NCI-H345 treated with DMSO at 0.1 percent for 48 hours (cell line): ENCODE data around the gene SNX20.

ENCODE experiments used
- DNase-seq: peaks from one replicate; lab custom pipeline; 2025; ENCODE audit not compliant: unreplicated experiment; lab: John Stamatoyannopoulos, UW

Gene SNX20

GRCh38 chr16:50681021-50681885, at the start of gene SNX20:
SNX20 (minus strand) TSS chr16:50681312; CDS start chr16:50677526, 3,786 bp downstream.
- no peak for DNase-seq

- DNase-seq: no peak
Observed at GRCh38 chr16:50724306-50724705, 43.2 kb upstream of the SNX20 start.

DNA sequence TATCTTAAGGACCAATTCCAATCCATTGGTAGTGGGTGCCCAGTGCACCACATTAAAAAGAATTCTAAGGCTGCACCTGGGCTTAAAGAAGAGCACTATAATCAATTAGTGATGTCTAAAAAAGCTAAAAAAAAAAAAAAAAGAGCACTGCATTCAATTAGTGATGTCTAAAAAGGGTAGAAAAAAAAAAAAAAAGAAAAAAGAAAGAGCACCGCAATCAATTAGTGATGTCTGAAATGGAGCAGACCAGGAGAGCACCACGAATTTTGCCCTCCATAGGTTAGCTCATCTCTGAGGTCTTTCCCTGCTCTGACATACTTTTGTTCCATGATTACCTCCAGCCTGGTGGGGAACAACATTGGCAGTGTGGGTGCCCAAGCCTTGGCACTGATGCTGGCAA, 41.8 kb upstream of the SNX20 start:
- no peak for DNase-seq

DNA sequence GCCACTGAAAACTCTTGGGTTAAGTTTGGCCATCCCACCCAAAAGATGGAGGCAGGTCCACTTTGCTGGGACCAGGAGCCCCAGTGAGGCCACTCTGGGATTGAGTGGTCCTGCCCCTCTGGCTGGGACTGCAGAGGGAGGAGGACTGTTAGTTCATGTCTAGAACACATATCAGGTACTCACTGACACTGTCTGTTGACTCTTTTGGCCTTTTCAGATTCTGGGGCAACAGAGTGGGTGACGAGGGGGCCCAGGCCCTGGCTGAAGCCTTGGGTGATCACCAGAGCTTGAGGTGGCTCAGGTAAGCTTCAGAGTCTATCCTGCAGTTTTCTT, 41.3 kb upstream of the SNX20 start:
- DNase-seq: no peak

- DNase-seq: no peak
Observed at GRCh38 chr16:50721549-50722404, 40.7 kb upstream of the SNX20 start.

- DNase-seq: no peak
Observed at GRCh38 chr16:50719401-50720337, 38.6 kb upstream of the SNX20 start.

GRCh38 chr16:50718761-50719400, 37.8 kb upstream of the SNX20 start:
- no peak for DNase-seq

DNA sequence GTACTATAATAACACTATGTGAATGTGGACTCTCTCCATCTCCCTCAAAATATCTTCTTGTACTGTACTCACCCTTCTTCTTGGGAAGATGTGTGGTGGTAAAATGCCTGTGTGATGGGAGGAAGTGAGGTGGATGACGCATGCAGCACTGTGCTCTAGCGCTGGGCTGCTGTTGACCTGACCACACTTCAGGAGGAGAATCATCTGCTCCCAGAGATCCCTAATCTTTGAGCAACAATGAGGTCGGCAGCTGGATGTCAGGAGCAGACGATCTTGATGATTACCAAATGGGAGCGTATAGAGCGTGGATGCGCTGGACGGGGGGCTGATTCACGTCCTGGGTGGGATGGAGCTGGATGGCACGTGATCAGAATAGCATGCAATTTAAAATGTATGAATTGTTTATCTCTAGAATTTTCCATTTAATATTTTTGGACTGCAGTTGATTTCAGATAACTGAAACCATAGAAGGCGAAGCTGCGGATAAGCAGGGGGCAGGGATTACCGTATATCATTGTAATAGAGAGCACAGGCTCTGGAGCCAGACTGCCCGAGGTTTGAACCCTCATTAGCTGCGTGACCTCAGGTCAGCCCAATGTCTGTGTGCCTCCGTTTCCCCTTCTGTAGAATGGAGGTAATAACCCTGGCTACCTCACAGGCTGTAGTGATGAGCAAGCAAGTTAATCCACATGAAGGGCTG, 37.1 kb upstream of the SNX20 start:
- DNase-seq: no peak

DNA sequence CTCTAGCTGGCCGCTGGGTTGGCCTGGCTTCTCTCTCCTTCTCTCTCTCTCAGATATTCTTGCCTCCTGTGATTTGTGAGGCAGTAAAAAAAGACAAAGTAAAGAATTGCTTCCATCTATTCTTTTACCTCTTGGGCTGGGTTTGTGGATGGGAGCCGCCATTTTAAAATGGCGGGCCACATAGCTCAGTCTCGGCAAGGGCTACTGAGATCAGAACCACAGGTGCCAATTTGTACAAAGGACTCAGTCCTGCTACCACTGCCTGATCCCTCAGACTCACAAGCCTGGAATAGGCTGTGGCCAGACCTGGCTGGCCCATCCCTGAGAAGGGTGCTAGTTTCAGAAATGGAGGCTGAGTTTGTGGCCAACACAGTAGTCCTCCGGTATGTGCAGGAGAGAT, 36.4 kb upstream of the SNX20 start:
- no peak for DNase-seq

GRCh38 chr16:50717091-50717490, 36.0 kb upstream of the SNX20 start:
- no peak for DNase-seq

- DNase-seq: no peak
Observed at GRCh38 chr16:50712956-50713355, 31.8 kb upstream of the SNX20 start.

DNA sequence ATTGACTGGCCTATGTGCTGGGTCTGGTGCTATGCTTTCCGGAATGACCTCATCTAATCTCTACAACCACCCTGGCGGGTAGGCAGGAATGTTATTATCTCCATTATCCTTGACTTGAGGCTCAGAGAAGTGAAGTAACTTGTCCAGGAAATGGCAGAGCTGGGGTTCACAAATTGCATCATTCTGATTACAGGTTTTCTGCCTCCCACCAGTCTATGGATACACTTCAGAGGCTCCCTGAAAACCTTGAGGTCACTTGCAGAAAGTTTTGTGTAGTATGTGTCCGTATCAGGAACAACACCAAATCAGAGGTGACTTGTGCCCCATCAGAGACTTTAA, 31.4 kb upstream of the SNX20 start:
- DNase-seq: no peak

DNA sequence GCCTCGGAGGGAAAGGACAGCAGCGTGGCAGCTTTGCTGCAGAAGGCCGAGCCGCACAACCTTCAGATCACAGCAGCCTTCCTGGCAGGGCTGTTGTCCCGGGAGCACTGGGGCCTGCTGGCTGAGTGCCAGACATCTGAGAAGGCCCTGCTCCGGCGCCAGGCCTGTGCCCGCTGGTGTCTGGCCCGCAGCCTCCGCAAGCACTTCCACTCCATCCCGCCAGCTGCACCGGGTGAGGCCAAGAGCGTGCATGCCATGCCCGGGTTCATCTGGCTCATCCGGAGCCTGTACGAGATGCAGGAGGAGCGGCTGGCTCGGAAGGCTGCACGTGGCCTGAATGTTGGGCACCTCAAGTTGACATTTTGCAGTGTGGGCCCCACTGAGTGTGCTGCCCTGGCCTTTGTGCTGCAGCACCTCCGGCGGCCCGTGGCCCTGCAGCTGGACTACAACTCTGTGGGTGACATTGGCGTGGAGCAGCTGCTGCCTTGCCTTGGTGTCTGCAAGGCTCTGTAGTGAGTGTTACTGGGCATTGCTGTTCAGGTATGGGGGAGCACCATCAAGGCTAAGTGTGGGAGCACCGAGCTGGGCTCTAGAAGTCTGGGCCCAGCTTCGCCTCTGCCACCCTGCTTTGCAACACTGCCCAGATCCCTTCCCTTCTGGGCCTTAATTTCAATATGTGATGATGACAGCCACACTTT, 30.9 kb upstream of the SNX20 start:
- DNase-seq: no peak

DNA sequence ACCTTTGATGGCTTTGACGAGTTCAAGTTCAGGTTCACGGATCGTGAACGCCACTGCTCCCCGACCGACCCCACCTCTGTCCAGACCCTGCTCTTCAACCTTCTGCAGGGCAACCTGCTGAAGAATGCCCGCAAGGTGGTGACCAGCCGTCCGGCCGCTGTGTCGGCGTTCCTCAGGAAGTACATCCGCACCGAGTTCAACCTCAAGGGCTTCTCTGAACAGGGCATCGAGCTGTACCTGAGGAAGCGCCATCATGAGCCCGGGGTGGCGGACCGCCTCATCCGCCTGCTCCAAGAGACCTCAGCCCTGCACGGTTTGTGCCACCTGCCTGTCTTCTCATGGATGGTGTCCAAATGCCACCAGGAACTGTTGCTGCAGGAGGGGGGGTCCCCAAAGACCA, 29.9 kb upstream of the SNX20 start:
- no peak for DNase-seq

DNA sequence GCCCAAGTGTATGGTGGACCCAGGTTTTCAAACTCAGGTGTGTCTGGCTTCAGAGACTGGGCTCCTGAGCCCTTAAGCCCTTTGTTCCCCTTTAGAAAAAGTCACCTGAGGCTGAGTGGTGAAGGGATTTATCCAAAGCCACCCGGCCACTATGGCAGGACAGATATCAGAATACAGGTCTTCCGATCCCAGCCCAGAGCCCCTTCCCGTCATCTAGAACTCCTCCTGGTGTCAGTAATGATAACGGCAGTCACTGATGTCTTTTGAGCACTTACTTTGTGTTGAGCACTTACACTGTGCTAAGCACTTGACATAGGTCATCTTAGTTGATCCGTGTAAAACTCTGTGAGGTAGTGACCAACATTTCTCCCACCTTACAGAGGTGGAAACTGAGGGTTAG, 28.9 kb upstream of the SNX20 start:
- no peak for DNase-seq

DNA sequence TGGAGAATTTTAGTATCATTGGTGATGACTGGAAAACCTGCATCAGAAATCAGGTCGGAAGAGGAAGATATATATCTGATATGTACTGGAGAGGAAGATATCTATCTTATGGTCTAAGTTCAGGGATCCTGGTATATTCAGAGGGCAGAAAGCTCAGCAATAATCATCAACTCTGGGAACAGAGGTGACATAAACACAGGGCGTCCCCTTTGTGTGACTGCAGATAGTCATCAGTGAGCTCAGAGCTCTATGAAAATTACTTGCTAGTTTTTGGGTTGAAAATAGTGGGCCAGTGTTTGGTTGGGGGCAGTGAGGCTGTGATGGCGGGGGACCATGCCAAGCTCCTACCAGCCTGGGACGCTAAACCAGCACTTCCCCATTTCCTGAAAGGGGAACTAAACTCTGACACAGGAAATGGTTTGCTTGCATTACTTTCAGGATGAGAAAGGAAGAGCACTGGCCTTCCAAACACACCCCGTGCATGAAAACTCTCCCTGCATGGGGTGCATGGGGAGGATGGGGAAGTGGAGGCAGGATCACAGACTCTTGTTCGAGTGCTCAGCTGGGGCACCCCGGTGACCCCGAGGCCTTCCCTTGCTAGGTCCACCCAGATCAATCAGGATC, 28.1 kb upstream of the SNX20 start:
- DNase-seq: no peak

DNA sequence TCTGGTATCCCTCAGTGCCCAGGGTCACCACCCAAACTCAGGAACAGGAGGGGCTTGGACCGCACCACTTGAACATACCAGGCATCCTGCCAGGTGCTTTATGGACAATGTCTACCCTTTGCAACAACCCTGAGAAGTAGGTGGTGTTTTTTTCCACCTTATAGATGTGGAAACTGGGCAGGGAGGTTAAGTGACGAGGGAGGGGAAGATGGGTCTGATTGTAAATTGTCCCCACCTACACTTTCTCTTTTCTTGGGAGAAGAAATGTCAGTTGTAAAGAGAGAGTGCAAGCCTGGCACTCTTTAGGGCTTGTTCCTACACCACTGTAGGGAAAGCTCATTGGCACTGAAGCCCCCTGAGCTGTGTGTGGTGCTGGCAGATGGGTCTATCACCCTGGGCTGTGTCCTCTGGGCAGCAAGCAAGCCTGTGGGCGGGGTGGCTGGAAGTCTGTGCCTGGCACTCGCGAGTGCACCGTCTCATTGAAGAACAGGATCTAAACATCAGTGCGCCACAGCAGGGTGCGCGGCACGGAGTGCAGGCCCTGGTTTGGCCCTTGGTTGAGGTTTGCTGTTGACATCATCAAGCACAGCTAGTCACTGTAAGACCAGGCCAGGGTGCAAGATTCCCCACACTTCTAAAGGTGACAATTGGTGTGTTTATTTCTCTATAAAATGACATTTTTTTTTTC, 27.4 kb upstream of the SNX20 start:
- no peak for DNase-seq

DNA sequence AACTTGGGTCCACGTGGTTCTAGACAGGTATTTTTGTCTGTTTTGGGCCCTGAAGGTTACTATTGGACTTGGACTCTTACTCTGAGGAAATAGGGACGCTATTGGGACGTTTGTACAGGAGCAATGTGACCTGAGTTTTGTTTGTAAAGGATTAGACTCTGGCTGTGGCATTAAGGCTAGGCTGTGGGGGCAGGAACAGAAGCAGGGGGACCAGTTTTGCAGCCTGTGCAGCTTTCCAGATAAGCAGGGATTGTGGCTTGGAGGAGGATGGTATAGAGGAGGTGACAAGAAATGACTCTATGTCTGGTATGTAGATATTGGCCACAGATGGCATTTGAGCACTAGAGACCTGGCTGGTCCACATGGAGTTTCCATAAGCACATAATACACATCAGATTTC, 25.1 kb upstream of the SNX20 start:
- DNase-seq: no peak
